Measurements from ENCODE around the gene RECQL5.
"Not testable (repeated sequence)": the region's sequence is repeated elsewhere in the genome, so short reads cannot be mapped to it uniquely, and the experiment has no call there.

RECQL5 gene

DNA sequence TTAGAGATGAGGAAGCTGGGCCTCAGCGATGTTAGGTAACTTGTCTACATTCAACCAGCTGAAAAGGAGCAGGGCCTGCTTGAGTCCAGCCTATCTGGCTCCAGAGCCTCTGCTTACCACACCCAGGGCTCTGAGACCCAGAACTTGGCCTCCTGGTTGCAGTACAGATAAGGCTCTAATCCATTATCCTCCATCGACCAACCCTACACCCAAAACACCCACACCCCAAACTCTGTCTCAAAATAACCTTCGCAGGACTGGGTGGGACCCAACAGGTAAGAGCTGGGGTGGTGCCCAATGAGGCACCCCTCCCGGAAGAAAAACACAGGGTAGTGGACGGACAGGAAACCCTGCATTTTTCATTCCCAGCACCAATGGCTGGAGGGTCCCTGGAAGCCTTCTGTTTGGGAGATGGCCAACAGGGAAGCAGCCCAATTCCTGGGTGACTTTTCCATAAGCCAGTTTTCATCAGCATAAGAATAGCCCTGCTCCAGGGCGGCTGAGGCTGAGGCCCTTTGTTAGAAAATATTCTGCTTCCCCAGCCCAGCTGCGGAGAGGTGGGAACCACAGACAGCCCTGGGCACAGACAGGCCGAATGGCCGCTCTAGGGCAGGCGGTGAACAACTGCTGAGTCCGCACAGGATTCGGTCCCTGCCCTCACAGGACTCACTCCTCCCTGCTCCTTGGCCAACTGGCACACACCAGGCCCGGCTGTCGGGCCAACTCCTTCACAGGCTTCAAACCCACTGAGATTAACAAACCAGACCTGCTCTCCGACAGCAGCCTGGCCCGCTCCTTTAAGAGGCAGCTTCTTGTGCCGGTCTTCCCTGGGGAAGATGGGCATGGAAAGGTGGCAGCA lies 23.9 kb downstream of the RECQL5 start:
- H3K4me3 ChIP-seq (ENCODE audit: low read depth in 1 of 2, low read length in 2 of 2), result no peak overlapping the region
- H3K4me1 ChIP-seq (ENCODE audit: control insufficient read depth in 1 of 2, insufficient read depth in 2 of 2, low read length in 2 of 2), result peaks cover 42 to 62% of the 10 kb centered on the region in 2 donors
- peak overlapping the region; percentile 53 for H3K27ac ChIP-seq (ENCODE audit: low read depth, low read length)
- H3K27me3 ChIP-seq (ENCODE audit: control insufficient read depth in 1 of 2, insufficient read depth in 2 of 2, low read length in 2 of 2), result no peaks in the 10 kb centered on the region
- H3K36me3 ChIP-seq (ENCODE audit: control insufficient read depth in 1 of 2, insufficient read depth in 2 of 2, low read length in 2 of 2), result peaks cover 0 to 7% of the 10 kb centered on the region in 2 donors
- no peak overlapping the region for H3K9ac ChIP-seq (ENCODE audit: low read depth in 1 of 2, low read length in 2 of 2)
- H3K9me3 ChIP-seq (ENCODE audit: control insufficient read depth in 1 of 2, low read length in 2 of 2), result no peaks in the 10 kb centered on the region

DNA sequence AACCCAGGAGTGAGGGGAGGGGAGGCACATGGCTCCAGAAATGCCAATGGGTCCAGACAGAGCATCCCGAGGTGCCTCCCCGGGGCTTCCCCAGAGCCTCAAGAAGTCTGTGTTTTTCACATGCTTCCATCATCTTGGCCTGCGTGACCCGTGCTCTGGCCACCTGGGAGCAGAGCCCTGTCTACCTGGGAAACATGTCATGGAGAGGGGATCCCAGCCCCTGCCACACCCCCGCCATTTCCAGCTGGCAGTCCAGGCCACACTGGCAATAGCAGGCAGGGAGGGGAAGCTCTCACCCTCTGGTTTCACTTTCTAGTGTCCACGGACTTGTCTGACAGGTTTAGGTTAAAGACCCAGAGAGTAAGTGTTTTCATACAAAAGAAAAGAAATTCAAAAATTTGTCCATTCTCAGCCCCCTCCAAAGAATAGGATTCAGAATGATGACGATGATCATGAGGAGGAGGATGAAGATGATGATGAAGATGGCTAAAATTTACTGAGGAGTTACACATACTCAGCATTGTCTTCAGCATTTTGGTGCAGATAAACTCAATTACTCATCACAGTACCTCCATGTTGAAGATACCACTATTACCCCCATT lies 24.7 kb downstream of the RECQL5 start:
- Histone ChIP-seq H3K4me3 (ENCODE audit: low read depth in 1 of 2, low read length in 2 of 2) (no peak overlapping the region), H3K27me3 (ENCODE audit: control insufficient read depth in 1 of 2, insufficient read depth in 2 of 2, low read length in 2 of 2) (no peaks in the 10 kb centered on the region), H3K4me1 (ENCODE audit: control insufficient read depth in 1 of 2, insufficient read depth in 2 of 2, low read length in 2 of 2) (peaks cover 48 to 67% of the 10 kb centered on the region in 2 donors), H3K9me3 (ENCODE audit: control insufficient read depth in 1 of 2, low read length in 2 of 2) (no peaks in the 10 kb centered on the region), H3K36me3 (ENCODE audit: control insufficient read depth in 1 of 2, insufficient read depth in 2 of 2, low read length in 2 of 2) (peaks cover 0 to 7% of the 10 kb centered on the region in 2 donors), H3K27ac (ENCODE audit: low read depth, low read length) (peak overlapping the region; percentile 51), H3K9ac (ENCODE audit: low read depth in 1 of 2, low read length in 2 of 2) (no peak overlapping the region)

DNA sequence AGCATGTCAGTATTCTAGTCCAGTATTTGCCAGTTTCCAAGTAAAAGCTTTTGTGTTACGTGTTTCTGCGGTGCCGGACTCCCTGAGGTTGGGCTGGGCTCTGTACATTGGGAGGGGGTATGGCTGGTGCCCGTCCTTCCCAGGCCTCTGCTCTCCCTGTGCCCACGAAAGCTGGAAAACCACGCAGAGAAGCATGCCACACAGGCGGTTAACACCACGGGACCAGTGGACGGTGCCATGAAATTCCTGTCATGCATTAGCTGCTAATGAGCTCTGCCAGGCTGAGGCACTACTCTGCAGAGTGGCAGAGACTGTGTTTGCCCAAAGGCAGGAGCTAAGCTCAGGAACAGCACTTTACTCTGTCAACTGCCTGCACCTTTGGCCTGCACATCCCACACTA lies 25.6 kb downstream of the RECQL5 start:
- no peaks in the 10 kb centered on the region for H3K9me3 ChIP-seq (ENCODE audit: control insufficient read depth in 1 of 2, low read length in 2 of 2)
- H3K4me1 ChIP-seq (ENCODE audit: control insufficient read depth in 1 of 2, insufficient read depth in 2 of 2, low read length in 2 of 2), result peaks cover 53 to 68% of the 10 kb centered on the region in 2 donors
- H3K4me3 ChIP-seq (ENCODE audit: low read depth in 1 of 2, low read length in 2 of 2), result no peak overlapping the region
- no peak overlapping the region for H3K27ac ChIP-seq (ENCODE audit: low read depth, low read length)
- H3K27me3 ChIP-seq (ENCODE audit: control insufficient read depth in 1 of 2, insufficient read depth in 2 of 2, low read length in 2 of 2), result no peaks in the 10 kb centered on the region
- H3K36me3 ChIP-seq (ENCODE audit: control insufficient read depth in 1 of 2, insufficient read depth in 2 of 2, low read length in 2 of 2), result peaks cover 0 to 7% of the 10 kb centered on the region in 2 donors
- no peak overlapping the region for H3K9ac ChIP-seq (ENCODE audit: low read depth in 1 of 2, low read length in 2 of 2)

DNA sequence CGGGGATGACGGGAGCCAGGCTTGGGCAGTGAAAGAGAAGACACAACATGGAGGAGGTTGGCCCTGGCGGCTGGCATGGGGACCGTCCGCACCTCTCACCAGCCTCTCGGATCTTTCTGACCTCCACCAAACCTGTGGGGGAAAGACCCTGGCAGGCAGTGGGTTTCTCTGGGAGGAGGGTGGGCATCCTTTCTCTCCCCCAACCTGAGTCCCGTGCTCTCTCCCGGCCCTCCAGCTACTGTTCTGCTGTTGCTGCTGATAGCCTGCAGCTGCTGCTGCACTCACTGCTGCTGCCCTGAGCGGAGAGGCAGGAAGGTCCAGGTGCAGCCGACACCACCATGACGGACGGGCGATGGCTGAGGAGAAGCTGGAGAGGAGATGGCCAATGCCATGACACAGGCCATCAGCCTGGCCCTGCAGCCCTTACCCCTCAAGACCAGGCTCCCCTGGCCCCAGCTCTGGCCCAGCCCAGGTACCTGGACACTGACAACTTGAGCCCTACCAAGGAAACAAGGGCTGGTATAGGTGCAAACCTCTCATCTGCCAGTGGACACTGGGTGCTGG lies 26.3 kb downstream of the RECQL5 start:
- no peaks in the 10 kb centered on the region for H3K9me3 ChIP-seq (ENCODE audit: control insufficient read depth in 1 of 2, low read length in 2 of 2)
- H3K36me3 ChIP-seq (ENCODE audit: control insufficient read depth in 1 of 2, insufficient read depth in 2 of 2, low read length in 2 of 2), result peaks cover 0 to 7% of the 10 kb centered on the region in 2 donors
- no peak overlapping the region for H3K9ac ChIP-seq (ENCODE audit: low read depth in 1 of 2, low read length in 2 of 2)
- H3K27me3 ChIP-seq (ENCODE audit: control insufficient read depth in 1 of 2, insufficient read depth in 2 of 2, low read length in 2 of 2), result no peaks in the 10 kb centered on the region
- H3K27ac ChIP-seq (ENCODE audit: low read depth, low read length), result peak overlapping the region; percentile 30
- peaks cover 53 to 68% of the 10 kb centered on the region in 2 donors for H3K4me1 ChIP-seq (ENCODE audit: control insufficient read depth in 1 of 2, insufficient read depth in 2 of 2, low read length in 2 of 2)
- H3K4me3 ChIP-seq (ENCODE audit: low read depth in 1 of 2, low read length in 2 of 2), result no peak overlapping the region

DNA sequence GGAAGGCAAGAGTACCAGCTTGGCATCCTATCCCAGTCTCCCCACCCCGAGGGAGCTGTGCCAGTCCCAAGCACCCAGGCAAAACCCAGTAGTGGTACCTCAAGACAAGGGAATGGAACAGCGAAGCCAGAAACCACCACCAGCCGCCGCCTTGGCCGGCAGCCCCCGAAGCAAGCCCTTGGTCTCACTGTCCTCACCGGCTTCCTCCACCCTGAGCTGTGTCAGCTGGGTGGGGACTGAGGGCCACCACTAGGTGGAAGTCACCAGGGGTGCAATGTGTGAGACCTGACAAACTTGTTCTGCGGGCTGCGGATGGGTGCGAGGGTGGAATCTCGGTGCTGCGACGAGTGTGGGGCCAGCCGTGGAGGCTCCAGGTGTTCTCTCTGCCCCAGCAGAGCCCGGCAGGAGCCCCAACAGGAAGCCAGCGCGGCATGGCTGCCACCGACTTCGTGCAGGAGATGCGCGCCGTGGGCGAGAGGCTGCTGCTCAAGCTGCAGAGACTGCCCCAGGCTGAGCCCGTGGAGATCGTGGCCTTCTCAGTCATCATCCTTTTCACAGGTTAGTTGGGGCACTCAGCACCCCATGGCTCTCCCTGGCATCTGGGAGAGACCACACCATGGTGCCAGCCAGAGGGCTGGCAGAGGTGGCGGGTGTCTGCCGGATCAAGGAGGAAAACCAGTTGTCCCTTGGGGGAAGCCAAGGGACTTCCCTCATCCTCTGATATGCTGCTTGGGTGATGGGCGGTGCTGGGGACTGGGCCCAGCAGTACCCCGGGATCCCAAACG lies 27.0 kb downstream of the RECQL5 start:
- H3K4me3 ChIP-seq (ENCODE audit: low read depth in 1 of 2, low read length in 2 of 2), result no peak overlapping the region
- peaks cover 54 to 67% of the 10 kb centered on the region in 2 donors for H3K4me1 ChIP-seq (ENCODE audit: control insufficient read depth in 1 of 2, insufficient read depth in 2 of 2, low read length in 2 of 2)
- no peaks in the 10 kb centered on the region for H3K9me3 ChIP-seq (ENCODE audit: control insufficient read depth in 1 of 2, low read length in 2 of 2)
- H3K27ac ChIP-seq (ENCODE audit: low read depth, low read length), result peak overlapping the region; percentile 32
- no peaks in the 10 kb centered on the region for H3K27me3 ChIP-seq (ENCODE audit: control insufficient read depth in 1 of 2, insufficient read depth in 2 of 2, low read length in 2 of 2)
- peaks cover 0 to 7% of the 10 kb centered on the region in 2 donors for H3K36me3 ChIP-seq (ENCODE audit: control insufficient read depth in 1 of 2, insufficient read depth in 2 of 2, low read length in 2 of 2)
- no peak overlapping the region for H3K9ac ChIP-seq (ENCODE audit: low read depth in 1 of 2, low read length in 2 of 2)

DNA sequence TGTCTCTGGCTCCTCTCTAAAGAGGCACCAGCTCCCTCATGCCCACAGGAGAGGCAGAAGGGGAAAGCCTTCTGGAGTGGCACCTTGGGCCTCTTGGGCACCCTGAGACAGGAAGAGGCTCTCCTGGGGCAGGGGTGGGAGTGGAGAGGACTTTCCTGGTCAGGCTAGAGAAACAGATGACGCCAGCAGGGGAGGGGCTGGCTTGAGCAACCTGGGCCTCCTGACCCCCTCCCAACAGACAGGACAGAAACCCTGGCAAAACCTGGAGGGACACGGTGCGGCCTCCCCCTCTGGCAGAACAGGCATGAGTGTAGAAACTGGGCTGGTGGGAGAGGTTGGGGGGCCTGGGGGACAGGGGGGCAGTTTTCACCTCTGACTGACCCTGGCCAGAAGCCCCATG lies 27.6 kb downstream of the RECQL5 start:
- Histone ChIP-seq H3K36me3 (ENCODE audit: control insufficient read depth in 1 of 2, insufficient read depth in 2 of 2, low read length in 2 of 2) (peaks cover 0 to 7% of the 10 kb centered on the region in 2 donors), H3K4me1 (ENCODE audit: control insufficient read depth in 1 of 2, insufficient read depth in 2 of 2, low read length in 2 of 2) (peaks cover 61 to 73% of the 10 kb centered on the region in 2 donors)

DNA sequence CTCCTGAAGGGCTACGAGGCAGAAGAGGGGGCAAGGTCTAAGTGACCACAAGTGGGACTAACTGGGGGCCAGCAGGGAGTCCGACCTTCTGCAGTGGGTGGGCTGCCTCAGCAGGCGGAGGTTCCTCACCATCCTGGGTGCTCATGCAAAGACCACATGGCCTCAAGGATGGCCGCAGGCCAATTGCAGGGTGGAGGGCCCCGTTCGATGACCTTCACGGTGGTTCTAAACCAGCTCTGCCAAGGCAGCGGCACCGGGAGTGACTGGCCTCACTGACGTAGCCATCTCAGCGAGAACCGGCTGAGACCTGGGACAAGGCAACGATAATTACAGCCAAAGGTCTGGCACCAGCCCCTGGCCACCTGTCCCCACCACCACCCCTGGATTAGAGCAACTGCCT lies 28.1 kb downstream of the RECQL5 start:
- Histone ChIP-seq H3K27ac (ENCODE audit: low read depth, low read length) (no peak overlapping the region), H3K36me3 (ENCODE audit: control insufficient read depth in 1 of 2, insufficient read depth in 2 of 2, low read length in 2 of 2) (peaks cover 0 to 7% of the 10 kb centered on the region in 2 donors)

More for the DNA sequence above, 27.6 kb downstream of the RECQL5 start:
- no peaks in the 10 kb centered on the region for H3K9me3 ChIP-seq (ENCODE audit: control insufficient read depth in 1 of 2, low read length in 2 of 2)
- no peak overlapping the region for H3K4me3 ChIP-seq (ENCODE audit: low read depth in 1 of 2, low read length in 2 of 2)
- H3K27me3 ChIP-seq (ENCODE audit: control insufficient read depth in 1 of 2, insufficient read depth in 2 of 2, low read length in 2 of 2), result no peaks in the 10 kb centered on the region
- no peak overlapping the region for H3K27ac ChIP-seq (ENCODE audit: low read depth, low read length)
- no peak overlapping the region for H3K9ac ChIP-seq (ENCODE audit: low read depth in 1 of 2, low read length in 2 of 2)

DNA sequence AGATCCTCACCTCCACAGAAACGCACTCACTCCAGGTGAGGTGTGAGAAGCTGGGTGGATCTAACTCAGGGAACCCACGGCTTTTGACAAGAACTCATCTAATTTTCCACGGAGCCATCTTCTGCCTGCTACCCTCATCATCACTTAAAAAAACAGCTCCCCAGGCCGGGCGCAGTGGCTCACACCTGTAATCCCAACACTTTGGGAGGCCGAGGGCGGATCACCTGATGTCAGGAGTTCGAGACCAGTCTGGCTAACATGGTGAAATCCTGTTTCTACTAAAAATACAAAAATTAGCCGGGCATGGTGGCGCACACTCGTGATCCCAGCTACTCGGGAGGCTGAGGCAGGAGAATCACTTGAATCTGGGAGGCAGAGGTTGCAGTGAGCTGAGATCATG lies 28.9 kb downstream of the RECQL5 start:
- H3K9me3 ChIP-seq (ENCODE audit: control insufficient read depth in 1 of 2, low read length in 2 of 2); H3K27me3 ChIP-seq (ENCODE audit: control insufficient read depth in 1 of 2, insufficient read depth in 2 of 2, low read length in 2 of 2); H3K27ac ChIP-seq (ENCODE audit: low read depth, low read length); H3K4me3 ChIP-seq (ENCODE audit: low read depth in 1 of 2, low read length in 2 of 2); H3K9ac ChIP-seq (ENCODE audit: low read depth in 1 of 2, low read length in 2 of 2); H3K36me3 ChIP-seq (ENCODE audit: control insufficient read depth in 1 of 2, insufficient read depth in 2 of 2, low read length in 2 of 2): not testable (repeated sequence)
- H3K4me1 ChIP-seq (ENCODE audit: control insufficient read depth in 1 of 2, insufficient read depth in 2 of 2, low read length in 2 of 2), result peaks cover 74 to 80% of the 10 kb centered on the region in 2 donors

More for the DNA sequence above, 28.1 kb downstream of the RECQL5 start:
- Histone ChIP-seq H3K4me3 (ENCODE audit: low read depth in 1 of 2, low read length in 2 of 2) (no peak overlapping the region), H3K9ac (ENCODE audit: low read depth in 1 of 2, low read length in 2 of 2) (no peak overlapping the region), H3K4me1 (ENCODE audit: control insufficient read depth in 1 of 2, insufficient read depth in 2 of 2, low read length in 2 of 2) (peaks cover 65 to 77% of the 10 kb centered on the region in 2 donors), H3K9me3 (ENCODE audit: control insufficient read depth in 1 of 2, low read length in 2 of 2) (no peaks in the 10 kb centered on the region), H3K27me3 (ENCODE audit: control insufficient read depth in 1 of 2, insufficient read depth in 2 of 2, low read length in 2 of 2) (no peaks in the 10 kb centered on the region)

DNA sequence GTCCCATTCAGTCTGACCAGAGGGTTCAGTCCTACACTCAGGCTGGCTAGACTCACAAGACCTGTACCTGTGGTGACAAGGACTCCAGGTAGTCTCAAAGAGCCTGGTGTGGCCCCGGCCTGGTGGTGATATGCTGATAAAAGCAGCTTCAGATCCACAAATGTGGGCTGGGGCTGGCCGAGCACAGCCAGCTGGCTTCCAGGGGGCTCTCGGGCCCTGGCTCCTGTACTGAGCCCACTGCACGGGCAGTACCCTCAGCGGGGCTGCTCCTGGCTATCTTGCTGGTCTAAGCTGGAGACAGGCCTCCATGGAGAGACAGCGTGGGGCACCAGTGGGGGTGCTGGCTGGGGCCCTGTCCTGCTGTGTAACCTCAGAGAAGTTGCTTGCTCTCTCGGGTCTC lies 29.4 kb downstream of the RECQL5 start:
- peaks cover 72 to 80% of the 10 kb centered on the region in 2 donors for H3K4me1 ChIP-seq (ENCODE audit: control insufficient read depth in 1 of 2, insufficient read depth in 2 of 2, low read length in 2 of 2)
- H3K9ac ChIP-seq (ENCODE audit: low read depth in 1 of 2, low read length in 2 of 2), result peak overlapping the region; percentile 34 to 49
- no peak overlapping the region for H3K4me3 ChIP-seq (ENCODE audit: low read depth in 1 of 2, low read length in 2 of 2)
- peaks cover 0 to 7% of the 10 kb centered on the region in 2 donors for H3K36me3 ChIP-seq (ENCODE audit: control insufficient read depth in 1 of 2, insufficient read depth in 2 of 2, low read length in 2 of 2)
- no peaks in the 10 kb centered on the region for H3K9me3 ChIP-seq (ENCODE audit: control insufficient read depth in 1 of 2, low read length in 2 of 2)
- H3K27me3 ChIP-seq (ENCODE audit: control insufficient read depth in 1 of 2, insufficient read depth in 2 of 2, low read length in 2 of 2), result no peaks in the 10 kb centered on the region
- H3K27ac ChIP-seq (ENCODE audit: low read depth, low read length), result no peak overlapping the region
